Measurements from ENCODE around the gene POLR1F. TPM values are rescaled to one million over a fixed set of nuclear protein-coding genes. Genes with fewer than 3 reads are reported as not detected.

Gene POLR1F
- total and polyA plus RNA-seq, 9 of the 15 experiments (the other 6 are each of a cell fraction or from before 2014, with no cell fraction given): 17.5 to 95.3 (median 32.7) TPM

- peak; percentile 97 for TF ChIP-seq NKRF (IDR thresholded peaks at IDR 0.05; ENCODE audit: borderline replicate concordance)
- TF ChIP-seq EP400 (IDR thresholded peaks at IDR 0.05): peak; percentile 84
- no peak for TF ChIP-seq PYGO2 (tag; IDR thresholded peaks at IDR 0.05)
- peak; percentile 71; the same call in 1 of the 2 replicates for TF ChIP-seq SMC3 (conservative IDR thresholded peaks at IDR 0.05; ENCODE audit: insufficient read depth, low read depth, low read length)
- TF ChIP-seq YBX1 (IDR thresholded peaks at IDR 0.05): no peak
- TF ChIP-seq ZC3H4 (CRISPR knock-in tag; IDR thresholded peaks at IDR 0.05; ENCODE audit: borderline replicate concordance): no peak
- peak; percentile 95 for TF ChIP-seq KDM5B (IDR thresholded peaks at IDR 0.05; ENCODE audit: insufficient replicate concordance, low read depth, low read length)
- peak; percentile 96 for TF ChIP-seq SAP30 (IDR thresholded peaks at IDR 0.05; ENCODE audit: borderline replicate concordance, insufficient read depth, low read depth, low read length, poor library complexity, severe bottlenecking)
- peak; percentile 87 for TF ChIP-seq TAF1 (IDR thresholded peaks at IDR 0.05; ENCODE audit: control insufficient read depth, extremely low read depth, insufficient read depth, low read length, severe bottlenecking)
- no peak for TF ChIP-seq PRMT5 (CRISPR knock-in tag; IDR thresholded peaks at IDR 0.05)
- TF ChIP-seq HINFP (tag; conservative IDR thresholded peaks at IDR 0.05; ENCODE audit: low read depth): no peak
- TF ChIP-seq ARID4B (CRISPR knock-in tag; IDR thresholded peaks at IDR 0.05): peak; percentile 90
- TF ChIP-seq ZNF79 (CRISPR knock-in tag; IDR thresholded peaks at IDR 0.05; ENCODE audit: low read depth): no peak
- no peak for TF ChIP-seq ZNF668 (CRISPR knock-in tag; IDR thresholded peaks at IDR 0.05)
- no peak for TF ChIP-seq MAFG (tag; conservative IDR thresholded peaks at IDR 0.05)
- peak; percentile 59; the same call in 1 of the 2 replicates for TF ChIP-seq ZBTB9 (CRISPR knock-in tag; IDR thresholded peaks at IDR 0.05)
- no peak for TF ChIP-seq KDM2B (CRISPR knock-in tag; IDR thresholded peaks at IDR 0.05)
Measured at GRCh38 chr7:19708397-19709248, at the start of gene POLR1F (continued).

Measured in K562 (cell line).